GM19455 (cell line): ENCODE data around the gene CACNG4.

Source experiments
- ATAC-seq: cut with Tn5 transposase; IDR thresholded peaks from one replicate; pipeline ENCODE4 v1.9.1; 2021; ENCODE audit not compliant: unreplicated experiment

Gene CACNG4

GRCh38 chr17:67056746-67057490 is 92.4 kb downstream of the CACNG4 start:
- ATAC-seq, result no peak

- no peak for ATAC-seq
Measured at GRCh38 chr17:67058036-67058435, 93.5 kb downstream of the CACNG4 start.

GRCh38 chr17:67059372-67059771 is 94.9 kb downstream of the CACNG4 start:
- no peak for ATAC-seq

GRCh38 chr17:67063141-67063540 is 98.6 kb downstream of the CACNG4 start:
- no peak for ATAC-seq

- ATAC-seq, result no peak
Measured at GRCh38 chr17:67066717-67067116, 102.2 kb downstream of the CACNG4 start.

GRCh38 chr17:67067571-67068482 is 103.3 kb downstream of the CACNG4 start:
- no peak for ATAC-seq

GRCh38 chr17:67068999-67069398 is 104.5 kb downstream of the CACNG4 start:
- no peak for ATAC-seq

DNA sequence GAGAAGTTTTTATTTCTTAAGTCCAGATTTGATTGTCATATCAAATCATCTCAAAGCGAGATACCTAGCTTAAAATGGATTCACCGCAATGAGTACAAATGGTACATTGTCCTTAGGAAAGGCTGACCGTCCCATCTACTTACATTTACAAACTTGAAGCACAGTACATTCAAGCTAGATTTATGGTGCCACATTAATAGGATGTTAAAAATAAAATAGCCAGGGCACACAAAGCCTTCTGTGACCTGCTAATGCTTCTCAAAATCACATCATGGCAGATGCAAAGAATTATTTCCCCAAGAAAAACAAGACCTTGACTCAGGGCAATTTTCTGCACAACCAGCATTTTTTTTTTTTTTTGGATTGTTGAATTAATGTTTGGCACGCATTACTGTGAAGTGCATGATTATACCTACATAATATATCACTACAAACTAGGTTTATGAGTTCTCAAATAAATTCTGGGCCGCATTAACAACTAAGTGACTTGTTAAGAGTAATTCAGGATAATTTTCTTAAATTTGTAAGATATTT is 105.2 kb downstream of the CACNG4 start:
- no peak for ATAC-seq

- no peak for ATAC-seq
Measured at GRCh38 chr17:67071595-67071994, 107.1 kb downstream of the CACNG4 start.

GRCh38 chr17:67072885-67073284 is 108.4 kb downstream of the CACNG4 start:
- ATAC-seq, result no peak

- ATAC-seq, result no peak
Measured at GRCh38 chr17:67074781-67075180, 110.3 kb downstream of the CACNG4 start.

- no peak for ATAC-seq
Measured at GRCh38 chr17:67076290-67076689, 111.8 kb downstream of the CACNG4 start.

DNA sequence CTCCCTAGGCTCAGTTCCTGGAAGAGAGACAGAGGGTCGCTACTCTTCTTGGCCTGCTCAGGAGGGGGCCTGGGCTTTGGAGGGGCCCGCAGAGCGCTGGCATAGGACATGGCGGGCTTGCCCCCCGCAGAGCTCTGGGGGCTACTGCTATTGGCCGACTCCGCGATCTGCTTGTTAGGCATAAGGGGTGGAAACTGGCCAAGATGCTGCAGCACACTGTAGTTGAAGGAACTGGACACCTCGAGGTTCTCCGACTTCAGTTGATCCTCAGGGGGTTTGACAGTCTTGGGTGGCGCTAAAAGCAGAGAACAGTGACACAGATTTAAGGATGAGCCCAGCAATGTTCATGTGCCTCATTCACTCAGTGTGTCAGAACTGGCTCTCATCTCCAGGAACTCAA is 113.8 kb downstream of the CACNG4 start:
- ATAC-seq, result no peak

- no peak for ATAC-seq
Measured at GRCh38 chr17:67079491-67079890, 115.0 kb downstream of the CACNG4 start.

GRCh38 chr17:67080804-67081203 is 116.3 kb downstream of the CACNG4 start:
- ATAC-seq, result no peak

DNA sequence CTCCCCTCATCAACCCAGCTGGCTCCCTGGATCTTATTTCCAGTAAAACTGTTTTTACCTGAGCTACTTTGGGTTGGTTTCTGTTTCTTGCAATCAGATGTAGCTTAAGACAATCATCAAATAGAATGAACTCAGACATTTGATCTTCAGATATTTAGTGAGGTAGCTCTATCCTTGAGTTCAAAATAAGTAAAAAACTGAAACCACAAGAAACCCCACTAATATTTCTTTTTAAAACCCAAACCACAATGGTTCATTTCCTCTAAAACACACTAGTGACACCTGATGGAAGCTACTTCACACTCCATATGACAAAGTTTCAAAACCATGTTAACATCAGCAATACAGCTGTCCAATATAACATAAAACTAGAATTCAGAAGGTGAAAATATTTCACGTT is 117.6 kb downstream of the CACNG4 start:
- peak; percentile 81 for ATAC-seq
